GM12878 (cell line): Measurements from ENCODE around the gene TAX1BP1. TPM values are rescaled to one million over a fixed set of nuclear protein-coding genes. Genes with fewer than 3 reads are reported as not detected.

ENCODE experiments used
- ATAC-seq: fragments of 200-7000 bp; cut with Tn5 transposase; 3 replicates; pipeline ENCODE4 v1.9.1; 2020; ENCODE audit warnings: mild to moderate bottlenecking, moderate library complexity
- BruUV-seq: library from RNA; stranded (reverse); fragments of 400-500 nt; replicated peaks from 2 replicates; lab custom pipeline; 2021; lab: Mats Ljungman, UMichigan
- CTCF ChIA-PET: fragments of 300-600 bp; sonication (Branson Sonifier 250); formaldehyde crosslinking; extraction: SDS; loops from one replicate; lab custom pipeline; 2021; ENCODE audit warnings: inconsistent platforms; lab: Yijun Ruan, JAX
- POLR2A ChIA-PET: fragments of 350-600 bp; formaldehyde crosslinking; extraction: SDS; loops from one replicate; lab custom pipeline; 2021; ENCODE audit warnings: inconsistent platforms; lab: Charles Lee
- RAD21 ChIA-PET: fragments of 300-600 bp; sonication (Branson Sonifier 250); formaldehyde crosslinking; loops from one replicate; lab custom pipeline; 2023; ENCODE audit warnings: antibody characterized with exemption; ENCODE audit not compliant: unreplicated experiment; lab: Charles Lee
- SMC1A ChIA-PET: fragments of 300-600 bp; sonication (Branson Sonifier 250); formaldehyde crosslinking; loops from one replicate; lab custom pipeline; 2023; ENCODE audit not compliant: unreplicated experiment, uncharacterized antibody; lab: Charles Lee
- DNase-seq: peaks from one replicate; pipeline ENCODE4 v3.0.0-alpha.2; 2011; ENCODE audit warnings: low read depth, low spot score
- FAIRE-seq: peaks from 3 replicates; lab custom pipeline; 2011; peaks lifted over from hg19 to GRCh38; lab: Jason Lieb, UNC
- H2AFZ ChIP-seq: 2 replicates; pipeline ENCODE4 v1.6.0; 2011; ENCODE audit warnings: low read depth, low read length, control low read depth; ENCODE audit not compliant: control insufficient read depth
- H3K27ac ChIP-seq: 2 replicates; pipeline ENCODE4 v1.5.1; 2011; ENCODE audit warnings: control low read depth; ENCODE audit not compliant: control insufficient read depth, insufficient read depth
- H3K27me3 ChIP-seq, 2 experiments: replicated peaks in 1 of 2; 2 replicates each; pipeline versions ENCODE4 v1.6.0 to v1.6.1; 2011; ENCODE audit warnings: low read length in 1 of 2; ENCODE audit not compliant: control insufficient read depth in 2 of 2, insufficient read depth in 2 of 2
- H3K36me3 ChIP-seq, 2 experiments: 2 replicates each; pipeline ENCODE4 v1.5.1; 2011; ENCODE audit warnings: low read length in 1 of 2; ENCODE audit not compliant: control insufficient read depth in 2 of 2, insufficient read depth in 2 of 2
- H3K4me1 ChIP-seq: 2 replicates; pipeline ENCODE4 v1.6.1; 2011; ENCODE audit warnings: mild to moderate bottlenecking, low read length, moderate library complexity, mixed read lengths; ENCODE audit not compliant: control insufficient read depth, insufficient read depth
- H3K4me2 ChIP-seq: 2 replicates; pipeline ENCODE4 v1.6.0; 2011; ENCODE audit warnings: control low read depth; ENCODE audit not compliant: control insufficient read depth, insufficient read depth
- H3K4me3 ChIP-seq: fragments of 200-600 bp; sonication (generic); 2 replicates; pipeline ENCODE4 v1.5.1; 2016
- H3K79me2 ChIP-seq: 2 replicates; pipeline ENCODE4 v1.6.0; 2011; ENCODE audit warnings: low read length; ENCODE audit not compliant: control insufficient read depth, insufficient read depth
- H3K9ac ChIP-seq: 2 replicates; pipeline ENCODE4 v1.8.0; 2011; ENCODE audit warnings: low read length, control low read depth, mixed read lengths; ENCODE audit not compliant: control insufficient read depth, insufficient read depth
- H3K9me3 ChIP-seq: replicated peaks from 3 replicates; pipeline ENCODE4 v1.5.1; 2011; ENCODE audit warnings: mild to moderate bottlenecking, low read length; ENCODE audit not compliant: control insufficient read depth, insufficient read depth
- H4K20me1 ChIP-seq: 2 replicates; pipeline ENCODE4 v1.6.0; 2011; ENCODE audit not compliant: control insufficient read depth, insufficient read depth
- GATAD2B ChIP-seq: fragments of 450-650 bp; conservative IDR thresholded peaks from 2 replicates; pipeline ENCODE4 v1.6.1; 2017; ENCODE audit warnings: low read depth, mild to moderate bottlenecking, moderate library complexity
- HSF1 ChIP-seq: fragments of 150-350 bp; IDR thresholded peaks from 2 replicates; pipeline ENCODE4 v1.6.1; 2014; ENCODE audit warnings: mild to moderate bottlenecking, low read depth, low read length
- PAX8 ChIP-seq: fragments of 450-650 bp; IDR thresholded peaks from 2 replicates; pipeline ENCODE4 v1.6.1; 2017; ENCODE audit warnings: mild to moderate bottlenecking, moderate library complexity
- RAD51 ChIP-seq: fragments of 450-650 bp; IDR thresholded peaks from 2 replicates; pipeline ENCODE4 v1.6.1; 2016; ENCODE audit warnings: moderate library complexity, mild to moderate bottlenecking, inconsistent platforms
- REST ChIP-seq: IDR thresholded peaks from 2 replicates; pipeline ENCODE4 v1.6.1; 2012; ENCODE audit warnings: mild to moderate bottlenecking, low read depth, low read length
- RFX5 ChIP-seq: IDR thresholded peaks from 2 replicates; pipeline ENCODE4 v1.6.1; 2011; ENCODE audit warnings: low read depth, low read length, improper control_type of control experiment
- SIN3A ChIP-seq: IDR thresholded peaks from 2 replicates; pipeline ENCODE4 v1.6.1; 2012; ENCODE audit warnings: low read depth, low read length, improper control_type of control experiment
- STAT3 ChIP-seq: IDR thresholded peaks from 2 replicates; pipeline ENCODE4 v1.6.1; 2011; ENCODE audit warnings: low read depth, low read length, improper control_type of control experiment
- USF2 ChIP-seq: IDR thresholded peaks from 2 replicates; pipeline ENCODE4 v1.6.1; 2011; ENCODE audit warnings: low read depth, low read length, improper control_type of control experiment, borderline replicate concordance
- YY1 ChIP-seq: IDR thresholded peaks from 2 replicates; pipeline ENCODE4 v1.6.1; 2011; ENCODE audit warnings: low read depth, mild to moderate bottlenecking, low read length
- ZNF384 ChIP-seq: IDR thresholded peaks from 2 replicates; pipeline ENCODE4 v1.6.1; 2012; ENCODE audit warnings: low read depth, mild to moderate bottlenecking, low read length, improper control_type of control experiment, borderline replicate concordance
- ZNF687 ChIP-seq: fragments of 450-650 bp; IDR thresholded peaks from 2 replicates; pipeline ENCODE4 v1.6.1; 2017; ENCODE audit warnings: mild to moderate bottlenecking, moderate library complexity
- in situ Hi-C: fragments of 300-500 bp; cut with MboI; formaldehyde crosslinking; loops from 9 replicates; pipeline ENCODE4 v1.14.3; 2018; ENCODE audit warnings: mixed read lengths
- intact Hi-C: fragments of 100-400 bp; cut with micrococcal nuclease; formaldehyde crosslinking; loops from one replicate; pipeline ENCODE4 v1.14.2; 2022; ENCODE audit not compliant: unreplicated experiment
- polyA plus RNA-seq, 11 experiments: library from polyadenylated mRNA; depleted of rRNA in 4 of 11; unstranded in 6 of 11; stranded (reverse) in 5 of 11; fragments of >200 nt; fragmentation: Nextera tagmentation in 4 of 11; fragmentation: Illumina TruSeq in 1 of 11; extraction: Ambion mirVana in 4 of 11; extraction: Trizol in 1 of 11; gene quantifications; 1 replicate in 1 of 11; 2 replicates in 10 of 11; pipeline versions ENCODE4 v1.2.1 to v1.2.3, GENCODE V29; 2011 to 2016; ENCODE audit warnings: inconsistent platforms in 2 of 11, missing spikeins in 2 of 11, low read depth in 1 of 11
- total RNA-seq, 4 experiments: library from RNA; depleted of rRNA in 3 of 4; stranded (reverse); fragments of >200 nt in 3 of 4; fragmentation: Illumina TruSeq in 1 of 4; extraction: Trizol in 1 of 4; gene quantifications; 2 replicates each; pipeline versions ENCODE4 v1.2.1 to v1.2.3, GENCODE V29; 2013 to 2021

TAX1BP1 gene
- total and polyA plus RNA-seq, 10 of the 15 experiments (the other 5 are each of a cell fraction or from before 2014, with no cell fraction given): 30.8 to 105 (median 52.0) TPM

- ChIA-PET CTCF (interaction anchor here (1.0 to 2.6 kb wide), 6 partner anchors 20 to 41 kb away, joined by 4 to 32 read pairs (median 8); no protein-coding TSS in a partner anchor), POLR2A (interaction anchor here (0.7 kb wide), 1 partner anchor 693 kb away, joined by 3 read pairs; no protein-coding TSS in a partner anchor), RAD21 (interaction anchor here (0.7 to 2.4 kb wide), 5 partner anchors 25 to 551 kb away, joined by 4 to 15 read pairs (median 7); no protein-coding TSS in a partner anchor), SMC1A (interaction anchor here (2.9 to 3.6 kb wide), 2 partner anchors 27 to 174 kb away, joined by 26 to 33 read pairs; no protein-coding TSS in a partner anchor)
- Histone ChIP-seq H3K27me3 (no peaks in the 10 kb centered on the region), H3K27ac (no peak overlapping the region), H3K36me3 (peaks cover 2 to 8% of the 10 kb centered on the region in 2 experiments), H3K9ac (no peak overlapping the region), H3K4me2 (no peak overlapping the region), H3K79me2 (peaks cover 32% of the 10 kb centered on the region), H3K4me1 (no peaks in the 10 kb centered on the region), H3K9me3 (no peaks in the 10 kb centered on the region), H4K20me1 (no peaks in the 10 kb centered on the region), H2AFZ (no peak overlapping the region), H3K4me3 (no peak overlapping the region)
- intact Hi-C loops (no loop called here), in situ Hi-C loops (no loop called here)
- DNase-seq (no peak), ATAC-seq (peak; percentile 11; the same call in 1 of the 3 replicates), FAIRE-seq (no peak)
- no TSS peak for BruUV-seq
- TF ChIP-seq ZNF384 (no peak), USF2 (no peak), RAD51 (no peak), YY1 (no peak), RFX5 (no peak), REST (no peak), GATAD2B (no peak), PAX8 (no peak), HSF1 (no peak), SIN3A (no peak), ZNF687 (no peak), STAT3 (no peak)
These were observed 6.5 kb downstream of the TAX1BP1 start for GRCh38 chr7:27746486-27746885.
